DND-41 (cell line): ENCODE results near the gene AKAP13.

Experiments used
- ATAC-seq: fragments of 200-7000 bp; cut with Tn5 transposase; 3 replicates; pipeline ENCODE4 v1.9.1; 2021; ENCODE audit warnings: low read depth; ENCODE audit not compliant: insufficient read depth
- DNase-seq: peaks from one replicate; pipeline ENCODE4 v3.0.0-alpha.2; 2020
- H2AFZ ChIP-seq: 2 replicates; pipeline ENCODE4 v1.6.0; 2012; ENCODE audit warnings: low read depth, low read length
- H3K27ac ChIP-seq: 2 replicates; pipeline ENCODE4 v1.5.1; 2012; ENCODE audit warnings: low read length, inconsistent platforms
- H3K27me3 ChIP-seq: fragments of 200-600 bp; sonication (generic); 2 replicates; pipeline ENCODE4 v1.6.0; 2012; ENCODE audit warnings: low read length, mild to moderate bottlenecking, inconsistent platforms; ENCODE audit not compliant: insufficient read depth, poor library complexity
- H3K36me3 ChIP-seq: 2 replicates; pipeline ENCODE4 v1.5.1; 2012; ENCODE audit warnings: low read length, inconsistent platforms; ENCODE audit not compliant: insufficient read depth
- H3K4me1 ChIP-seq: 2 replicates; pipeline ENCODE4 v1.5.1; 2012; ENCODE audit warnings: mild to moderate bottlenecking, low read length; ENCODE audit not compliant: insufficient read depth
- H3K4me2 ChIP-seq: 2 replicates; pipeline ENCODE4 v1.6.0; 2012; ENCODE audit warnings: mild to moderate bottlenecking, moderate library complexity, low read length, inconsistent platforms; ENCODE audit not compliant: insufficient read depth
- H3K4me3 ChIP-seq, 2 experiments: fragments of 200-600 bp in 1 of 2; shearing (Covaris generic) in 1 of 2; 2 replicates each; pipeline ENCODE4 v1.5.1; 2012 to 2016; ENCODE audit warnings: inconsistent platforms in 2 of 2, low read length in 2 of 2, mild to moderate bottlenecking in 2 of 2, low read depth in 1 of 2, moderate library complexity in 1 of 2
- H3K79me2 ChIP-seq: 2 replicates; pipeline ENCODE4 v1.6.0; 2012; ENCODE audit warnings: low read length, inconsistent platforms; ENCODE audit not compliant: insufficient read depth
- H3K9ac ChIP-seq: 2 replicates; pipeline ENCODE4 v1.6.0; 2012; ENCODE audit warnings: low read depth, mild to moderate bottlenecking, inconsistent platforms, low read length, moderate library complexity
- H3K9me3 ChIP-seq: 2 replicates; pipeline ENCODE4 v1.5.1; 2012; ENCODE audit warnings: low read length, moderate library complexity, mild to moderate bottlenecking, inconsistent platforms; ENCODE audit not compliant: insufficient read depth, severe bottlenecking
- H4K20me1 ChIP-seq: 2 replicates; pipeline ENCODE4 v1.6.0; 2012; ENCODE audit warnings: low read length; ENCODE audit not compliant: insufficient read depth
- EZH2 ChIP-seq: IDR thresholded peaks from 3 replicates; pipeline ENCODE4 v1.6.1; 2012; ENCODE audit warnings: borderline replicate concordance, low read depth, mild to moderate bottlenecking, moderate library complexity, low read length, inconsistent platforms; ENCODE audit not compliant: severe bottlenecking
- TF ChIP-seq, protein P1 (sequence below): IDR thresholded peaks from 2 replicates; pipeline ENCODE4 v1.5.1; 2012; ENCODE audit warnings: borderline replicate concordance, low read length, moderate library complexity, mild to moderate bottlenecking; ENCODE audit not compliant: poor library complexity, severe bottlenecking; ENCODE audit errors: extremely low read depth

AKAP13 gene

GRCh38 chr15:85556618-85556895 is 176.2 kb downstream of the AKAP13 start:
- H3K9me3 ChIP-seq: no peaks in the 10 kb centered on the region
- H2AFZ ChIP-seq: no peak overlapping the region
- no peaks in the 10 kb centered on the region; the same call in 1 of the 2 replicates for H3K36me3 ChIP-seq
- TF ChIP-seq, protein P1, sequence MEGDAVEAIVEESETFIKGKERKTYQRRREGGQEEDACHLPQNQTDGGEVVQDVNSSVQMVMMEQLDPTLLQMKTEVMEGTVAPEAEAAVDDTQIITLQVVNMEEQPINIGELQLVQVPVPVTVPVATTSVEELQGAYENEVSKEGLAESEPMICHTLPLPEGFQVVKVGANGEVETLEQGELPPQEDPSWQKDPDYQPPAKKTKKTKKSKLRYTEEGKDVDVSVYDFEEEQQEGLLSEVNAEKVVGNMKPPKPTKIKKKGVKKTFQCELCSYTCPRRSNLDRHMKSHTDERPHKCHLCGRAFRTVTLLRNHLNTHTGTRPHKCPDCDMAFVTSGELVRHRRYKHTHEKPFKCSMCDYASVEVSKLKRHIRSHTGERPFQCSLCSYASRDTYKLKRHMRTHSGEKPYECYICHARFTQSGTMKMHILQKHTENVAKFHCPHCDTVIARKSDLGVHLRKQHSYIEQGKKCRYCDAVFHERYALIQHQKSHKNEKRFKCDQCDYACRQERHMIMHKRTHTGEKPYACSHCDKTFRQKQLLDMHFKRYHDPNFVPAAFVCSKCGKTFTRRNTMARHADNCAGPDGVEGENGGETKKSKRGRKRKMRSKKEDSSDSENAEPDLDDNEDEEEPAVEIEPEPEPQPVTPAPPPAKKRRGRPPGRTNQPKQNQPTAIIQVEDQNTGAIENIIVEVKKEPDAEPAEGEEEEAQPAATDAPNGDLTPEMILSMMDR: no peak
- TF ChIP-seq EZH2: no peak
- H3K4me3 ChIP-seq: no peak overlapping the region
- H3K4me2 ChIP-seq: no peak overlapping the region
- no peak overlapping the region for H3K27ac ChIP-seq
- DNase-seq (no peak), ATAC-seq (no peak)
- no peaks in the 10 kb centered on the region for H3K27me3 ChIP-seq
- no peaks in the 10 kb centered on the region for H3K79me2 ChIP-seq
- H3K9ac ChIP-seq: no peak overlapping the region
- no peaks in the 10 kb centered on the region for H3K4me1 ChIP-seq
- no peaks in the 10 kb centered on the region for H4K20me1 ChIP-seq

DNA sequence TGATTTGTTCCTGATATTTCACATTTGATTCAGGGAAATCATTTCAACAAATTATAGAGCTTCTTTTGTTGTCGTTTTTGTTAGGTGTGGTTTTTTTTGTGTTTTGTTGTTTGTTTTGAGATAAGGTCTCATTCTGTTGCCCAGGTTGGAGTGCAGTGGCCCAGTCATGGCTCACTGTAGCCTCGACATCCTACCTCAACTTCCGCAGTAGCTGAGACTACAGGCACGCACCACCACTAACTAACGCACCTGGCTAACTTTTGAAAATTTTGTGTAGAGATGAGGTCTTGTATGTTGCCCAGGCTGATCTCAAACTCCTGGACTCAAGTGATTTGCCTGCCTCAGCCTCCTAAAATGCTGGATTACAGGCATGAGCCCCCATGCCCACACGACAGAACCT is 177.0 kb downstream of the AKAP13 start:
- no peak overlapping the region for H3K4me3 ChIP-seq
- no peak for ATAC-seq

DNA sequence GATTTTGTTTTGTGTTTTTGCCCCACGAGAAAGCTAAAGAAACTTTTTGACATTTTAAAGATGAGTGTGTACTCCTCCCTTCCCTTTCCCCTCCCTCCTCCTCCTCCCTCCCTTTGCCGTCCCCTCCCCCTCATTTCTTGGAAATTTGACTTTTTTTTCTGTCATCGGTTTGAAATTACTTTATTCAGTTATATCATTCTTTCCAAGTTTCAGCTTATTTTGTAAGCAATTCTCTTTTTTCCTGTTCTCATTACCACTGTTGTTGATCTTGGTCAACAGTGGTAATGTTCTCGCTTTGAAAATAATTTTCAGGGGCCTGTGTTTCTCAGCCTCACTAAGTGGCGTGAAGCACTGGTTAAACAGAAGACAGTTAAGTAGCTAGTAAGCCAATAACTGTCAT is 178.4 kb downstream of the AKAP13 start:
- Histone ChIP-seq H3K9me3 (no peaks in the 10 kb centered on the region), H4K20me1 (no peaks in the 10 kb centered on the region), H3K4me3 (no peak overlapping the region), H3K4me1 (no peaks in the 10 kb centered on the region), H3K79me2 (no peaks in the 10 kb centered on the region), H3K27ac (no peak overlapping the region), H3K4me2 (no peak overlapping the region), H3K9ac (no peak overlapping the region), H3K27me3 (no peaks in the 10 kb centered on the region), H2AFZ (no peak overlapping the region), H3K36me3 (no peaks in the 10 kb centered on the region)
- no peak for TF ChIP-seq EZH2
- TF ChIP-seq, protein P1: no peak
- no peak for DNase-seq
- no peak for ATAC-seq

More for the DNA sequence above, 177.0 kb downstream of the AKAP13 start:
- no peaks in the 10 kb centered on the region for H3K79me2 ChIP-seq
- no peak for DNase-seq
- no peak for TF ChIP-seq EZH2
- TF ChIP-seq, protein P1: no peak
- H3K9ac ChIP-seq: no peak overlapping the region
- no peaks in the 10 kb centered on the region; the same call in 1 of the 2 replicates for H3K36me3 ChIP-seq
- no peak overlapping the region for H2AFZ ChIP-seq
- no peak overlapping the region for H3K27ac ChIP-seq
- H3K27me3 ChIP-seq: no peaks in the 10 kb centered on the region
- H3K9me3 ChIP-seq: no peaks in the 10 kb centered on the region
- H4K20me1 ChIP-seq: no peaks in the 10 kb centered on the region
- H3K4me2 ChIP-seq: no peak overlapping the region
- no peaks in the 10 kb centered on the region for H3K4me1 ChIP-seq

- no peak for ATAC-seq
- TF ChIP-seq, protein P1: no peak
- TF ChIP-seq EZH2: no peak
- H3K4me1 ChIP-seq: no peaks in the 10 kb centered on the region
- H4K20me1 ChIP-seq: no peaks in the 10 kb centered on the region
- no peak overlapping the region for H3K4me2 ChIP-seq
- H3K36me3 ChIP-seq: no peaks in the 10 kb centered on the region
- H2AFZ ChIP-seq: no peak overlapping the region
- H3K79me2 ChIP-seq: no peaks in the 10 kb centered on the region
- no peak overlapping the region for H3K27ac ChIP-seq
- no peaks in the 10 kb centered on the region for H3K9me3 ChIP-seq
- H3K27me3 ChIP-seq: no peaks in the 10 kb centered on the region
- H3K4me3 ChIP-seq: no peak overlapping the region
- DNase-seq: no peak
- no peak overlapping the region for H3K9ac ChIP-seq
Measured at GRCh38 chr15:85559530-85559929, 179.1 kb downstream of the AKAP13 start.
